Parathyroid adenoma (tissue), 2 donors: ENCODE results near the gene CENPM.

ENCODE experiments used
- H2AFZ ChIP-seq: fragments of 300-600 bp; sonication (generic); one replicate; pipeline ENCODE4 v1.7.0; 2017; ENCODE audit warnings: antibody characterized with exemption, mild to moderate bottlenecking
- H3K27ac ChIP-seq: fragments of 300-600 bp; sonication (generic); one replicate; pipeline ENCODE4 v1.7.0; 2017
- H3K27me3 ChIP-seq: fragments of 300-600 bp; sonication (generic); one replicate; pipeline ENCODE4 v1.7.0; 2017; ENCODE audit warnings: low read length; ENCODE audit not compliant: control insufficient read depth, insufficient read depth
- H3K36me3 ChIP-seq: fragments of 300-600 bp; sonication (generic); one replicate; pipeline ENCODE4 v1.7.0; 2017; ENCODE audit warnings: low read length; ENCODE audit not compliant: control insufficient read depth, insufficient read depth
- H3K4me1 ChIP-seq: fragments of 300-600 bp; sonication (generic); one replicate; pipeline ENCODE4 v1.7.0; 2017; ENCODE audit warnings: control low read depth
- H3K4me2 ChIP-seq: fragments of 300-600 bp; sonication (generic); one replicate; pipeline ENCODE4 v1.7.0; 2017; ENCODE audit warnings: low read length
- H3K4me3 ChIP-seq: fragments of 300-600 bp; sonication (generic); one replicate; pipeline ENCODE4 v1.7.0; 2017; ENCODE audit warnings: low read depth, low read length
- H3K79me2 ChIP-seq: fragments of 300-600 bp; sonication (generic); one replicate; pipeline ENCODE4 v1.7.0; 2017; ENCODE audit warnings: control low read depth
- H3K9ac ChIP-seq: fragments of 300-600 bp; sonication (generic); one replicate; pipeline ENCODE4 v1.7.0; 2017; ENCODE audit warnings: mild to moderate bottlenecking
- H3K9me3 ChIP-seq: fragments of 300-600 bp; sonication (generic); one replicate; pipeline ENCODE4 v1.7.0; 2017; ENCODE audit warnings: low read length; ENCODE audit not compliant: control insufficient read depth
- TF ChIP-seq, protein P1 (sequence below): fragments of 300-600 bp; sonication (generic); IDR thresholded peaks from one replicate; pipeline ENCODE4 v1.7.0; 2017; ENCODE audit warnings: antibody characterized with exemption, mild to moderate bottlenecking
- donor health status: primary hyperparathyroidism.

The CENPM gene

DNA sequence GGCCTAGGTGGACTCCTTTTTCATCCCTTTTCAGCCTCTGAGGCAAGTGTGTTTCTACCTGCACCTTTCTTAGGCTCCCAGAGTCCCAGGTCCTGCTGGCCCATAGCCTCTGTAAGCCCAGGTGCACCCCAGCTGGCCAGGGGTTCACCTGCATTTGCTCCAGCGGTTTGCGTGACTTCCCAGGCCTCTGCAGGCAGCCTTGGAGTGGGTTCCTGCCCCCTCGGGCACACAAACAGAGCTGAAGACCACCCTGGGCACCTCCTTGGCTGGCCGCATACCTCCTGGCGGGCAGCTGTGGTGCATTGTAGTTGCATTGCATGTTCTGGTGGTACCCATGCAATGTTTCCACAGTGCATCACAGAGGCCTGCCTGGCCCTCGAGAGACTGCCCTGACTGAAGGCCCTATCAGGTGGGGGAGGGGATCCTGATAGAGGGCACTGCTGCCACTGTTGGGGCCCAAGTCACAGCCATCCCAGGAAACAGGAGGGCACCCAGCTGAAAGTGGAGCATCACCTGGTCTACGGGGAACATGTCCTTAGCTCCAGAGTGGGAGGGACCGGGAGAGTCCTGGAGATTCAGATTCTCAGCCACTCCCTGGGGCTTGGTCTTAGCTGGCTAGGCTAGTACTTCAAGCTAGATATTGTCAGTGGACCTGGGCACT, 46.2 kb downstream of the CENPM start:
- Histone ChIP-seq H3K4me1 (no peaks in the 10 kb centered on the region), H3K4me2 (no peak overlapping the region), H3K27me3 (no peaks in the 10 kb centered on the region), H3K27ac (no peak overlapping the region), H3K4me3 (no peak overlapping the region), H3K36me3 (no peaks in the 10 kb centered on the region), H2AFZ (no peak overlapping the region), H3K9ac (no peak overlapping the region), H3K9me3 (no peaks in the 10 kb centered on the region), H3K79me2 (no peaks in the 10 kb centered on the region)
- TF ChIP-seq, protein P1, sequence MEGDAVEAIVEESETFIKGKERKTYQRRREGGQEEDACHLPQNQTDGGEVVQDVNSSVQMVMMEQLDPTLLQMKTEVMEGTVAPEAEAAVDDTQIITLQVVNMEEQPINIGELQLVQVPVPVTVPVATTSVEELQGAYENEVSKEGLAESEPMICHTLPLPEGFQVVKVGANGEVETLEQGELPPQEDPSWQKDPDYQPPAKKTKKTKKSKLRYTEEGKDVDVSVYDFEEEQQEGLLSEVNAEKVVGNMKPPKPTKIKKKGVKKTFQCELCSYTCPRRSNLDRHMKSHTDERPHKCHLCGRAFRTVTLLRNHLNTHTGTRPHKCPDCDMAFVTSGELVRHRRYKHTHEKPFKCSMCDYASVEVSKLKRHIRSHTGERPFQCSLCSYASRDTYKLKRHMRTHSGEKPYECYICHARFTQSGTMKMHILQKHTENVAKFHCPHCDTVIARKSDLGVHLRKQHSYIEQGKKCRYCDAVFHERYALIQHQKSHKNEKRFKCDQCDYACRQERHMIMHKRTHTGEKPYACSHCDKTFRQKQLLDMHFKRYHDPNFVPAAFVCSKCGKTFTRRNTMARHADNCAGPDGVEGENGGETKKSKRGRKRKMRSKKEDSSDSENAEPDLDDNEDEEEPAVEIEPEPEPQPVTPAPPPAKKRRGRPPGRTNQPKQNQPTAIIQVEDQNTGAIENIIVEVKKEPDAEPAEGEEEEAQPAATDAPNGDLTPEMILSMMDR: no peak

DNA sequence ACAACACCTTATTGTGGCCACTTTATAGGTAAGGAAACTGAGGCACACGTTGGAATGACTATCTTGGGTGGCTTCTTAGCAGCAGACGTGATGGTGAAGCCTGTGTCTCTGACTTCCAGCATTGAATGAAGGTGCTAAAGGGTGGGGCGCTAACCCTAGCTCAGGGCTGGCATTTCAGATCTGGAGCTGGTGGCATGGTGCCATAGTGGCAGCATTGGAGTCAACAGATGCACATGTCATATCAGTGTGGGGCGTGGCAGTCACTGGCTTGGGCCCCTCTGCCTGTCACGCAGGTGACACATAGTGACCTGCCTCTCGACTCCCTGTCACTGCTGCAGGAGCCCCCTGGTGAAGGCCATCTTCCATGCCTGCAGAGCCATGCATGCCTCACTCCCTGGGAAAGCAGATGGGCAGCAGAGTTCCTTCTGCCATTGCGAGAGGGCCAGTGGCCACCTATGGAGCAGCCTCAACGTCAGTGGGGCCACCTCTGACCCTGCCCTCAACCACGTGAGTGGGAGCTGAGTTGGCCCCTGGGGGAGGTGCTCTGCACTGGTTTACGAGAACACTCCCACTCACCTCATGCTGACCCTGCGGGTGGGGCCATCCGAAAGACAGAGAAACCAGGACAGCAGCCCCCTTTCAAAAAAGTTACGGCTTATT, 46.8 kb downstream of the CENPM start:
- Histone ChIP-seq H3K79me2 (no peaks in the 10 kb centered on the region), H3K4me2 (no peak overlapping the region), H3K9me3 (no peaks in the 10 kb centered on the region), H3K4me3 (no peak overlapping the region), H3K36me3 (no peaks in the 10 kb centered on the region), H3K27ac (no peak overlapping the region), H3K9ac (no peak overlapping the region), H2AFZ (no peak overlapping the region), H3K27me3 (no peaks in the 10 kb centered on the region), H3K4me1 (no peaks in the 10 kb centered on the region)
- TF ChIP-seq, protein P1: no peak

DNA sequence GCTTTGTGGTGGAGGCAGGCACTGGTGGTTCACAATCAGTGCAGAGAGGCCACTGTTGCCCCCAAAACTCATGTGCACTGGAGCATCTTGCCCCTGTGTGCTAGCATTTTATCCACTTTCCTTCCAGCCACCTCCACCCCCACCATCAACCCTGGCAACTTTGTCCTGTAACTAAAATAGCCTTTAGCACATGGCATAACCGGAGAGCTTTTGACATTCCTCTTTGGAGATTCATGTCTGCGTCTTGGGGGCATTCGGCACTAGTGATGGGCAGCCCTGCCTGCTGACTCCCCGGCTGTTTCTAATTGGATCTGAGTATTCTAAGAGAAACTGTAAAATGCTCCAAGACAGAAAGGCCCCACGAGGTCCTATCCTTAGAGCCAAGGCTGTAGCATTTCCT, 47.8 kb downstream of the CENPM start:
- Histone ChIP-seq H3K27me3 (no peaks in the 10 kb centered on the region), H3K27ac (no peak overlapping the region)

GRCh38 chr22:41898645-41899044, 48.3 kb downstream of the CENPM start:
- Histone ChIP-seq H3K4me3 (no peak overlapping the region), H3K9me3 (no peaks in the 10 kb centered on the region), H3K4me2 (no peak overlapping the region), H3K9ac (no peak overlapping the region), H3K36me3 (no peaks in the 10 kb centered on the region), H3K79me2 (no peaks in the 10 kb centered on the region), H3K27ac (no peak overlapping the region), H3K4me1 (no peaks in the 10 kb centered on the region), H2AFZ (no peak overlapping the region), H3K27me3 (no peaks in the 10 kb centered on the region)
- TF ChIP-seq, protein P1: no peak

More for the DNA sequence above, 47.8 kb downstream of the CENPM start:
- Histone ChIP-seq H3K4me1 (no peaks in the 10 kb centered on the region), H3K9ac (no peak overlapping the region), H3K9me3 (no peaks in the 10 kb centered on the region), H3K36me3 (no peaks in the 10 kb centered on the region), H3K4me2 (no peak overlapping the region), H2AFZ (no peak overlapping the region), H3K4me3 (no peak overlapping the region), H3K79me2 (no peaks in the 10 kb centered on the region)
- TF ChIP-seq, protein P1: no peak
